GM12878 (cell line): ENCODE data around the gene TTYH3. TPM values are rescaled to one million over a fixed set of nuclear protein-coding genes. Genes with fewer than 3 reads are reported as not detected.

Experiments used
- ATAC-seq: fragments of 200-7000 bp; cut with Tn5 transposase; 3 replicates; pipeline ENCODE4 v1.9.1; 2020; ENCODE audit warnings: mild to moderate bottlenecking, moderate library complexity
- Bru-seq: library from RNA; stranded (reverse); fragments of 400-500 nt; gene quantifications from one replicate; lab custom pipeline; 2021; lab: Mats Ljungman, UMichigan
- BruChase-seq, 2 experiments: library from RNA; stranded (reverse); fragments of 400-500 nt; gene quantifications; one replicate each; lab custom pipeline; 2021; lab: Mats Ljungman, UMichigan
- BruUV-seq: library from RNA; stranded (reverse); fragments of 400-500 nt; replicated peaks from 2 replicates; lab custom pipeline; 2021; lab: Mats Ljungman, UMichigan
- CTCF ChIA-PET: fragments of 300-600 bp; sonication (Branson Sonifier 250); formaldehyde crosslinking; extraction: SDS; loops from one replicate; lab custom pipeline; 2021; ENCODE audit warnings: inconsistent platforms; lab: Yijun Ruan, JAX
- POLR2A ChIA-PET: fragments of 350-600 bp; formaldehyde crosslinking; extraction: SDS; loops from one replicate; lab custom pipeline; 2021; ENCODE audit warnings: inconsistent platforms; lab: Charles Lee
- RAD21 ChIA-PET: fragments of 300-600 bp; sonication (Branson Sonifier 250); formaldehyde crosslinking; loops from one replicate; lab custom pipeline; 2023; ENCODE audit warnings: antibody characterized with exemption; ENCODE audit not compliant: unreplicated experiment; lab: Charles Lee
- SMC1A ChIA-PET: fragments of 300-600 bp; sonication (Branson Sonifier 250); formaldehyde crosslinking; loops from one replicate; lab custom pipeline; 2023; ENCODE audit not compliant: unreplicated experiment, uncharacterized antibody; lab: Charles Lee
- DNase-seq: peaks from one replicate; pipeline ENCODE4 v3.0.0-alpha.2; 2011; ENCODE audit warnings: low read depth, low spot score
- FAIRE-seq: peaks from 3 replicates; lab custom pipeline; 2011; peaks lifted over from hg19 to GRCh38; lab: Jason Lieb, UNC
- H2AFZ ChIP-seq: 2 replicates; pipeline ENCODE4 v1.6.0; 2011; ENCODE audit warnings: low read depth, low read length, control low read depth; ENCODE audit not compliant: control insufficient read depth
- H3K27ac ChIP-seq: 2 replicates; pipeline ENCODE4 v1.5.1; 2011; ENCODE audit warnings: control low read depth; ENCODE audit not compliant: control insufficient read depth, insufficient read depth
- H3K27me3 ChIP-seq, 2 experiments: replicated peaks in 1 of 2; 2 replicates each; pipeline versions ENCODE4 v1.6.0 to v1.6.1; 2011; ENCODE audit warnings: low read length in 1 of 2; ENCODE audit not compliant: control insufficient read depth in 2 of 2, insufficient read depth in 2 of 2
- H3K36me3 ChIP-seq, 2 experiments: 2 replicates each; pipeline ENCODE4 v1.5.1; 2011; ENCODE audit warnings: low read length in 1 of 2; ENCODE audit not compliant: control insufficient read depth in 2 of 2, insufficient read depth in 2 of 2
- H3K4me1 ChIP-seq: 2 replicates; pipeline ENCODE4 v1.6.1; 2011; ENCODE audit warnings: mild to moderate bottlenecking, low read length, moderate library complexity, mixed read lengths; ENCODE audit not compliant: control insufficient read depth, insufficient read depth
- H3K4me2 ChIP-seq: 2 replicates; pipeline ENCODE4 v1.6.0; 2011; ENCODE audit warnings: control low read depth; ENCODE audit not compliant: control insufficient read depth, insufficient read depth
- H3K4me3 ChIP-seq: fragments of 200-600 bp; sonication (generic); 2 replicates; pipeline ENCODE4 v1.5.1; 2016
- H3K79me2 ChIP-seq: 2 replicates; pipeline ENCODE4 v1.6.0; 2011; ENCODE audit warnings: low read length; ENCODE audit not compliant: control insufficient read depth, insufficient read depth
- H3K9ac ChIP-seq: 2 replicates; pipeline ENCODE4 v1.8.0; 2011; ENCODE audit warnings: low read length, control low read depth, mixed read lengths; ENCODE audit not compliant: control insufficient read depth, insufficient read depth
- H3K9me3 ChIP-seq: replicated peaks from 3 replicates; pipeline ENCODE4 v1.5.1; 2011; ENCODE audit warnings: mild to moderate bottlenecking, low read length; ENCODE audit not compliant: control insufficient read depth, insufficient read depth
- H4K20me1 ChIP-seq: 2 replicates; pipeline ENCODE4 v1.6.0; 2011; ENCODE audit not compliant: control insufficient read depth, insufficient read depth
- BHLHE40 ChIP-seq, 2 experiments: fragments of 450-650 bp in 1 of 2; IDR thresholded peaks; 2 replicates each; pipeline ENCODE4 v1.6.1; 2011 to 2017; ENCODE audit warnings: low read depth in 2 of 2, borderline replicate concordance in 1 of 2, improper control_type of control experiment in 1 of 2, low read length in 1 of 2, mild to moderate bottlenecking in 1 of 2
- E4F1 ChIP-seq: fragments of 450-650 bp; IDR thresholded peaks from 2 replicates; pipeline ENCODE4 v1.6.1; 2018; ENCODE audit warnings: borderline replicate concordance, mild to moderate bottlenecking; ENCODE audit not compliant: partially characterized antibody
- EGR1 ChIP-seq, 2 experiments: IDR thresholded peaks; 1 replicate in 1 of 2; 2 replicates in 1 of 2; pipeline ENCODE4 v1.6.1; 2011 to 2012; ENCODE audit warnings: low read depth in 2 of 2, low read length in 2 of 2, borderline replicate concordance in 1 of 2, mild to moderate bottlenecking in 1 of 2, moderate library complexity in 1 of 2
- GATAD2B ChIP-seq: fragments of 450-650 bp; conservative IDR thresholded peaks from 2 replicates; pipeline ENCODE4 v1.6.1; 2017; ENCODE audit warnings: low read depth, mild to moderate bottlenecking, moderate library complexity
- HDAC2 ChIP-seq: fragments of 200-600 bp; sonication (generic); IDR thresholded peaks from 2 replicates; pipeline ENCODE4 v1.6.1; 2017
- LARP7 ChIP-seq: fragments of 450-650 bp; IDR thresholded peaks from 2 replicates; pipeline ENCODE4 v1.6.1; 2017; ENCODE audit warnings: mild to moderate bottlenecking
- NKRF ChIP-seq: fragments of 450-650 bp; conservative IDR thresholded peaks from 2 replicates; pipeline ENCODE4 v1.6.1; 2017; ENCODE audit warnings: mild to moderate bottlenecking, moderate library complexity
- NR2C1 ChIP-seq: fragments of 450-650 bp; IDR thresholded peaks from 2 replicates; pipeline ENCODE4 v1.6.1; 2017; ENCODE audit warnings: antibody characterized with exemption, mild to moderate bottlenecking, moderate library complexity
- POLR2A ChIP-seq: IDR thresholded peaks from 2 replicates; pipeline ENCODE4 v1.6.1; 2011; ENCODE audit warnings: low read depth, mild to moderate bottlenecking, low read length
- SMARCA5 ChIP-seq: fragments of 450-650 bp; IDR thresholded peaks from 2 replicates; pipeline ENCODE4 v1.6.1; 2017; ENCODE audit warnings: mild to moderate bottlenecking
- TAF1 ChIP-seq: IDR thresholded peaks from 2 replicates; pipeline ENCODE4 v1.6.1; 2011; ENCODE audit warnings: mild to moderate bottlenecking, low read depth, low read length, borderline replicate concordance
- TCF3 ChIP-seq: IDR thresholded peaks from 2 replicates; pipeline ENCODE4 v1.6.1; 2012; ENCODE audit warnings: low read depth, mild to moderate bottlenecking, low read length, borderline replicate concordance; ENCODE audit not compliant: insufficient read depth
- WRNIP1 ChIP-seq: IDR thresholded peaks from 2 replicates; pipeline ENCODE4 v1.6.1; 2011; ENCODE audit warnings: low read depth, low read length, improper control_type of control experiment, borderline replicate concordance
- YY1 ChIP-seq: IDR thresholded peaks from 2 replicates; pipeline ENCODE4 v1.6.1; 2011; ENCODE audit warnings: low read depth, mild to moderate bottlenecking, low read length
- WGBS: methylation state at CpG from one replicate; pipeline ENCODE4 v1.1.6; 2016; ENCODE audit warnings: low lambda C conversion rate; ENCODE audit not compliant: insufficient replicate concordance, insufficient coverage; ENCODE audit errors: missing lambda C conversion rate; 5-methylcytosine and 5-hydroxymethylcytosine counted together
- in situ Hi-C: fragments of 300-500 bp; cut with MboI; formaldehyde crosslinking; loops from 9 replicates; pipeline ENCODE4 v1.14.3; 2018; ENCODE audit warnings: mixed read lengths
- intact Hi-C: fragments of 100-400 bp; cut with micrococcal nuclease; formaldehyde crosslinking; loops from one replicate; pipeline ENCODE4 v1.14.2; 2022; ENCODE audit not compliant: unreplicated experiment
- long read RNA-seq, 2 experiments: library from polyadenylated mRNA; unstranded; transcript quantifications; one replicate each; pipeline ENCODE4 v2.0.0, GENCODE V29; 2019 to 2020
- polyA minus RNA-seq, 3 experiments: library from RNA; depleted of rRNA, polyadenylated mRNA; stranded (reverse); fragments of >200 nt; gene quantifications; 2 replicates each; pipeline ENCODE4 v1.2.3, GENCODE V29; 2011
- polyA plus RNA-seq, 11 experiments: library from polyadenylated mRNA; depleted of rRNA in 4 of 11; unstranded in 6 of 11; stranded (reverse) in 5 of 11; fragments of >200 nt; fragmentation: Nextera tagmentation in 4 of 11; fragmentation: Illumina TruSeq in 1 of 11; extraction: Ambion mirVana in 4 of 11; extraction: Trizol in 1 of 11; gene quantifications; 1 replicate in 1 of 11; 2 replicates in 10 of 11; pipeline versions ENCODE4 v1.2.1 to v1.2.3, GENCODE V29; 2011 to 2016; ENCODE audit warnings: inconsistent platforms in 2 of 11, missing spikeins in 2 of 11, low read depth in 1 of 11
- total RNA-seq, 4 experiments: library from RNA; depleted of rRNA in 3 of 4; stranded (reverse); fragments of >200 nt in 3 of 4; fragmentation: Illumina TruSeq in 1 of 4; extraction: Trizol in 1 of 4; gene quantifications; 2 replicates each; pipeline versions ENCODE4 v1.2.1 to v1.2.3, GENCODE V29; 2013 to 2021

The TTYH3 gene
- total RNA-seq (2013; cell fraction: nucleolus; rRNA removed), result 56.1 and 58.5 TPM in 2 replicates
- total RNA-seq (2014; rRNA removed) (10.2 and 10.8 TPM in 2 replicates), total RNA-seq (2014; rRNA removed; fragmentation: Illumina TruSeq; extraction: Trizol) (5.0 and 5.2 TPM in 2 replicates), total RNA-seq (2021) (67.2 and 71.4 TPM in 2 replicates), polyA plus RNA-seq (2011; rRNA removed) (3.9 and 9.9 TPM in 2 replicates), polyA plus RNA-seq (2014; fragmentation: Illumina TruSeq; extraction: Trizol) (3.0 and 10.1 TPM in 2 replicates), polyA plus RNA-seq (2014; fragmentation: Nextera tagmentation; extraction: Ambion mirVana) (under 1 TPM; 0.79 to 0.95 TPM), polyA plus RNA-seq (2014; rRNA removed) (33.1 and 44.3 TPM in 2 replicates), polyA plus RNA-seq (2016; fragmentation: Nextera tagmentation; extraction: Ambion mirVana) (10 to 100 TPM; 11.2 to 25.1 TPM), polyA minus RNA-seq (2011; rRNA and poly(A)+ RNA removed) (11.3 and 25.5 TPM in 2 replicates), Bru-seq, nascent RNA (percentile 69 among the genes with signal in this experiment), BruChase-seq, experiment 1, labeled RNA remaining after a 6-hour chase (percentile 87 among the genes with signal in this experiment), BruChase-seq, experiment 2, labeled RNA remaining after a 2-hour chase (percentile 81 among the genes with signal in this experiment)
- polyA plus RNA-seq (2011; ENCODE audit: low read depth), result 5.5 TPM
- polyA plus RNA-seq (2011; cell fraction: cytosol; rRNA removed), result 14.4 and 19.9 TPM in 2 replicates
- 66.5 and 82.0 TPM in 2 replicates for polyA plus RNA-seq (2011; cell fraction: nucleus; rRNA removed)
- polyA plus RNA-seq (2012), result 23.5 and 23.7 TPM in 2 replicates
- polyA minus RNA-seq (2011; cell fraction: cytosol; rRNA and poly(A)+ RNA removed), result 24.1 and 26.2 TPM in 2 replicates
- polyA minus RNA-seq (2011; cell fraction: nucleus; rRNA and poly(A)+ RNA removed), result 14.9 and 31.8 TPM in 2 replicates
- long read RNA-seq, experiment 1, partial matches to known transcripts, result 1 of 5 reads
- long read RNA-seq, experiment 1, other reads (novel, unspliced or antisense), result 4 of 5 reads
- long read RNA-seq, experiment 2, partial matches to known transcripts, result 0 of 1 reads
- long read RNA-seq, experiment 2, other reads (novel, unspliced or antisense), result 1 of 1 reads

- POLR2A ChIA-PET, result interaction anchor here (0.9 to 2.8 kb wide), 6 partner anchors 10 to 220 kb away, joined by 3 to 8 read pairs (median 4); no protein-coding TSS in a partner anchor
- no peaks in the 10 kb centered on the region for H4K20me1 ChIP-seq
- H3K4me3 ChIP-seq, result peak within 1 kb of the TSS; percentile 96
- no peaks in the 10 kb centered on the region for H3K36me3 ChIP-seq
- peak within 1 kb of the TSS; percentile 71 for H3K27ac ChIP-seq
- BruUV-seq, result no TSS peak
- ATAC-seq (peak; percentile 34), FAIRE-seq (no peak), DNase-seq (no peak)
- H3K4me1 ChIP-seq, result peaks cover 13% of the 10 kb centered on the region
- H3K4me2 ChIP-seq, result peak within 1 kb of the TSS; percentile 97
- CTCF ChIA-PET, result interaction anchor here (0.7 to 1.5 kb wide), 6 partner anchors 11 to 180 kb away, joined by 3 to 7 read pairs (median 4); no protein-coding TSS in a partner anchor
- peaks cover 22% of the 10 kb centered on the region for H3K79me2 ChIP-seq
- SMC1A ChIA-PET, result interaction anchor here (0.6 to 2.0 kb wide), 7 partner anchors 11 to 355 kb away, joined by 3 to 5 read pairs (median 3); no protein-coding TSS in a partner anchor
- H3K9ac ChIP-seq, result peak within 1 kb of the TSS; percentile 79
- 0 out of 4 replicates have a peak, but pooled peaks cover 0 to 1% of the 10 kb centered on the region in 2 experiments for H3K27me3 ChIP-seq
- RAD21 ChIA-PET, result interaction anchor here (1.0 to 3.1 kb wide), 4 partner anchors 13 to 78 kb away, joined by 4 to 14 read pairs (median 4); no protein-coding TSS in a partner anchor
- no peaks in the 10 kb centered on the region for H3K9me3 ChIP-seq
- intact Hi-C loops, result loop anchor here (2.0 kb wide), 2 partner anchors 65 to 77 kb away; no protein-coding TSS in a partner anchor
- in situ Hi-C loops, result no loop called here
- H2AFZ ChIP-seq, result peak within 1 kb of the TSS; percentile 80
- WGBS, result 2% methylated on average over 50 of the region's 62 CpGs
- peak; percentile 56; the same call in 1 of the 2 replicates for TF ChIP-seq GATAD2B
- TF ChIP-seq TCF3, result no peak
- peak; percentile 62 for TF ChIP-seq POLR2A
- TF ChIP-seq EGR1 (IDR thresholded peaks at IDR 0.05; ENCODE audit: borderline replicate concordance in 1 of 2, low read depth in 2 of 2, low read length in 2 of 2), result peak in 1 of 2 experiments; percentile 2; a peak in 1 of 3 replicates
- peak; percentile 61 for TF ChIP-seq LARP7
- TF ChIP-seq HDAC2, result no peak
- no peak for TF ChIP-seq WRNIP1
- TF ChIP-seq NR2C1, result peak; percentile 44
- TF ChIP-seq BHLHE40 (IDR thresholded peaks at IDR 0.05; ENCODE audit: borderline replicate concordance in 1 of 2, low read depth in 2 of 2, low read length in 1 of 2), result peak in 1 of 2 experiments; percentile 14; a peak in 1 of 4 replicates
- peak; percentile 59 for TF ChIP-seq SMARCA5
- peak; percentile 56 for TF ChIP-seq NKRF
- TF ChIP-seq TAF1, result 0 out of 2 replicates have a peak, but pooled peaks have one; percentile 23
- no peak for TF ChIP-seq E4F1
- peak; percentile 60 for TF ChIP-seq YY1
These were observed at the start of gene TTYH3 for GRCh38 chr7:2631946-2632732. Gene TTYH3 (plus strand): TSS chr7:2631986. CDS start chr7:2632156, 170 bp downstream.
